Measurements from ENCODE around the gene OR2A5. TPM values are rescaled to one million over a fixed set of nuclear protein-coding genes. Genes with fewer than 3 reads are reported as not detected.

The OR2A5 gene
- total and polyA plus RNA-seq, 9 of the 15 experiments (the other 6 are each of a cell fraction or from before 2014, with no cell fraction given) = not detected

DNA sequence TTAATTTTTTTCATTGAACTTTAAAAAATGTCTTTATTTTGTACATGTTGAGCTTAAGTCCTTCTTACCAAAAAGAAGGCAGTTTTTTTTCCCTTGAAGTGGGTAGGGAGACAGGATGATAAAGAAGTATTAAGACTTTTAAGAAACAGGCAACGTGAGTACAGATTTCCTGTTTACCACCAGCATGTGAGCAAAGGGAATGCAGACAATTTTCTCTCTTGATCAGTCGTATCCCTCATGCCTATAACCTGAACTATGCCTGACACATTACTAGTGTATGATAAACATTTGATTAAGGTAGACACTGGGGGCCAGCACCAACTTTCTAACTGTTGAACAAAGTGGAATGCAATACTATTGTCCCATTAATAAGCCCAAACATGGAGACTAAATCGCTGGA is 51.9 kb downstream of the OR2A5 start:
- intact Hi-C loops (cut with micrococcal nuclease) (no loop called here), in situ Hi-C loops (cut with MboI) (no loop called here)
- Histone ChIP-seq H3K79me2 (ENCODE audit: control insufficient read depth, insufficient read depth, low read length) (no peaks in the 10 kb centered on the region), H3K36me3 (ENCODE audit: control insufficient read depth, insufficient read depth, low read length) (no peaks in the 10 kb centered on the region), H4K20me1 (replicated peaks; ENCODE audit: control insufficient read depth, insufficient read depth, low read length) (no peaks in the 10 kb centered on the region), H3K4me3 (no peak overlapping the region), H3K9me3 (replicated peaks; ENCODE audit: control insufficient read depth, insufficient read depth, low read depth, low read length) (no peaks in the 10 kb centered on the region), H3K4me2 (ENCODE audit: insufficient read depth, low read length) (no peak overlapping the region), H3K9me1 (ENCODE audit: control insufficient read depth, insufficient read depth, low read length) (no peaks in the 10 kb centered on the region), H3K9ac (ENCODE audit: insufficient read depth in 1 of 2, low read depth in 2 of 2, low read length in 2 of 2) (no peak overlapping the region), H3K4me1 (replicated peaks in 1 of 2; ENCODE audit: control insufficient read depth in 2 of 2, insufficient read depth in 2 of 2, low read length in 2 of 2) (no peaks in the 10 kb centered on the region), H2AFZ (ENCODE audit: low read depth, low read length) (no peak overlapping the region), H3K27ac (ENCODE audit: extremely low read depth, low read depth, low read length) (no peak overlapping the region), H3K27me3 (ENCODE audit: control insufficient read depth in 2 of 2, insufficient read depth in 2 of 2, low read length in 2 of 2) (no peaks in the 10 kb centered on the region)
- POLR2A ChIA-PET = no interaction called here
- 2% methylated on average over 3 of the region's 3 CpGs for WGBS (ENCODE audit: insufficient coverage, low coverage, missing lambda C conversion rate)
- no peak for DNase-seq (ENCODE audit: extremely low read depth in 1 of 4, low spot score in 3 of 4)
- ATAC-seq = no peak
- no peak for FAIRE-seq
- no TSS peak for BruUV-seq (replicated peaks)
- CTCF ChIA-PET (ENCODE audit: low intra/inter-chr PET ratio) = no interaction called here
- TF ChIP-seq NR4A1 (CRISPR knock-in tag; IDR thresholded peaks at IDR 0.05) = no peak
- TF ChIP-seq NR4A1 (tag; IDR thresholded peaks at IDR 0.05) = no peak

DNA sequence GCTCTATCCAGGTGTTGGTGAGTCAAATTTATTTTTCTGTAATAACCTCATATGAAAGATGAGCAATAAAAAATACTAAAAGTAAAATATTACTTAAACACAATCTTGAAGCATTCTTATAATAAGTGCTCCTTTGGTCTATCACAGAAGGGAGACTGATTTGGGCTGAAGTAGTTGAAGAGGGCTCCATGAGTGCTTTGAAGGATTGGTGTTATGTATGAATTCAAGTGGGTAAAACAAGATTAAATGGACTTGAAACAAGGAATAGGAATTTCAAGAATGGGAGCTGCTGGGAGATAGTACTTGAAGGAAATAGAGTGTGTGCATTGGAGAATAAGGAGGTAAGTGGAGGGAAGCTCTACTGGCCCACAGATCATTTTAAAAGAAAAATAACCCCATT is 53.3 kb downstream of the OR2A5 start:
- FAIRE-seq (no peak), ATAC-seq (no peak), DNase-seq (ENCODE audit: extremely low read depth in 1 of 4, low spot score in 3 of 4) (no peak)
- TF ChIP-seq ZNF75A (CRISPR knock-in tag; IDR thresholded peaks at IDR 0.05) = no peak
- TF ChIP-seq, protein P1, sequence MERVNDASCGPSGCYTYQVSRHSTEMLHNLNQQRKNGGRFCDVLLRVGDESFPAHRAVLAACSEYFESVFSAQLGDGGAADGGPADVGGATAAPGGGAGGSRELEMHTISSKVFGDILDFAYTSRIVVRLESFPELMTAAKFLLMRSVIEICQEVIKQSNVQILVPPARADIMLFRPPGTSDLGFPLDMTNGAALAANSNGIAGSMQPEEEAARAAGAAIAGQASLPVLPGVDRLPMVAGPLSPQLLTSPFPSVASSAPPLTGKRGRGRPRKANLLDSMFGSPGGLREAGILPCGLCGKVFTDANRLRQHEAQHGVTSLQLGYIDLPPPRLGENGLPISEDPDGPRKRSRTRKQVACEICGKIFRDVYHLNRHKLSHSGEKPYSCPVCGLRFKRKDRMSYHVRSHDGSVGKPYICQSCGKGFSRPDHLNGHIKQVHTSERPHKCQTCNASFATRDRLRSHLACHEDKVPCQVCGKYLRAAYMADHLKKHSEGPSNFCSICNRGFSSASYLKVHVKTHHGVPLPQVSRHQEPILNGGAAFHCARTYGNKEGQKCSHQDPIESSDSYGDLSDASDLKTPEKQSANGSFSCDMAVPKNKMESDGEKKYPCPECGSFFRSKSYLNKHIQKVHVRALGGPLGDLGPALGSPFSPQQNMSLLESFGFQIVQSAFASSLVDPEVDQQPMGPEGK (CRISPR knock-in tag; IDR thresholded peaks at IDR 0.05; ENCODE audit: borderline replicate concordance) = no peak
- no peak for TF ChIP-seq PRPF4 (IDR thresholded peaks at IDR 0.05; ENCODE audit: insufficient read depth, low read depth, low read length, poor library complexity, severe bottlenecking)
- TF ChIP-seq ZNF124 (CRISPR knock-in tag; IDR thresholded peaks at IDR 0.05) = no peak
- no peak for TF ChIP-seq ARHGAP35 (IDR thresholded peaks at IDR 0.05; ENCODE audit: partially characterized antibody)
- TF ChIP-seq CREM (IDR thresholded peaks at IDR 0.05; ENCODE audit: low read depth) = no peak
- TF ChIP-seq, protein P2, sequence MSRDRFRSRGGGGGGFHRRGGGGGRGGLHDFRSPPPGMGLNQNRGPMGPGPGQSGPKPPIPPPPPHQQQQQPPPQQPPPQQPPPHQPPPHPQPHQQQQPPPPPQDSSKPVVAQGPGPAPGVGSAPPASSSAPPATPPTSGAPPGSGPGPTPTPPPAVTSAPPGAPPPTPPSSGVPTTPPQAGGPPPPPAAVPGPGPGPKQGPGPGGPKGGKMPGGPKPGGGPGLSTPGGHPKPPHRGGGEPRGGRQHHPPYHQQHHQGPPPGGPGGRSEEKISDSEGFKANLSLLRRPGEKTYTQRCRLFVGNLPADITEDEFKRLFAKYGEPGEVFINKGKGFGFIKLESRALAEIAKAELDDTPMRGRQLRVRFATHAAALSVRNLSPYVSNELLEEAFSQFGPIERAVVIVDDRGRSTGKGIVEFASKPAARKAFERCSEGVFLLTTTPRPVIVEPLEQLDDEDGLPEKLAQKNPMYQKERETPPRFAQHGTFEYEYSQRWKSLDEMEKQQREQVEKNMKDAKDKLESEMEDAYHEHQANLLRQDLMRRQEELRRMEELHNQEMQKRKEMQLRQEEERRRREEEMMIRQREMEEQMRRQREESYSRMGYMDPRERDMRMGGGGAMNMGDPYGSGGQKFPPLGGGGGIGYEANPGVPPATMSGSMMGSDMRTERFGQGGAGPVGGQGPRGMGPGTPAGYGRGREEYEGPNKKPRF (IDR thresholded peaks at IDR 0.05; ENCODE audit: low read depth, low read length) = no peak
- TF ChIP-seq ZNF263 (CRISPR knock-in tag; IDR thresholded peaks at IDR 0.05; ENCODE audit: borderline replicate concordance) = no peak
- no peak overlapping the region for H3K9ac ChIP-seq (ENCODE audit: insufficient read depth in 1 of 2, low read depth in 2 of 2, low read length in 2 of 2)
- no peaks in the 10 kb centered on the region for H3K27me3 ChIP-seq (ENCODE audit: control insufficient read depth in 2 of 2, insufficient read depth in 2 of 2, low read length in 2 of 2)
- H2AFZ ChIP-seq (ENCODE audit: low read depth, low read length) = no peak overlapping the region
- no peak overlapping the region for H3K4me2 ChIP-seq (ENCODE audit: insufficient read depth, low read length)
- ChIA-PET CTCF (ENCODE audit: low intra/inter-chr PET ratio) (no interaction called here), POLR2A (no interaction called here)
- H3K36me3 ChIP-seq (ENCODE audit: control insufficient read depth, insufficient read depth, low read length) = no peaks in the 10 kb centered on the region
- H3K79me2 ChIP-seq (ENCODE audit: control insufficient read depth, insufficient read depth, low read length) = no peaks in the 10 kb centered on the region
- H3K9me3 ChIP-seq (replicated peaks; ENCODE audit: control insufficient read depth, insufficient read depth, low read depth, low read length) = no peaks in the 10 kb centered on the region
- intact Hi-C loops (cut with micrococcal nuclease) = no loop called here
- H3K9me1 ChIP-seq (ENCODE audit: control insufficient read depth, insufficient read depth, low read length) = no peaks in the 10 kb centered on the region
- BruUV-seq (replicated peaks) = no TSS peak
- H3K27ac ChIP-seq (ENCODE audit: extremely low read depth, low read depth, low read length) = no peak overlapping the region
- in situ Hi-C loops (cut with MboI) = no loop called here
- H3K4me3 ChIP-seq = no peak overlapping the region
- no peaks in the 10 kb centered on the region for H3K4me1 ChIP-seq (replicated peaks in 1 of 2; ENCODE audit: control insufficient read depth in 2 of 2, insufficient read depth in 2 of 2, low read length in 2 of 2)
- H4K20me1 ChIP-seq (replicated peaks; ENCODE audit: control insufficient read depth, insufficient read depth, low read length) = no peaks in the 10 kb centered on the region

All from K562 (cell line).